Testis (tissue), 2 donors: ENCODE measurements around the gene ANTXR1.

ENCODE experiments used
- POLR2A ChIP-seq: fragments of 450-650 bp; IDR thresholded peaks from one replicate; pipeline ENCODE4 v1.6.1; 2017; ENCODE audit warnings: antibody characterized with exemption, mild to moderate bottlenecking, moderate library complexity
- TF ChIP-seq, protein P1 (sequence below), 3 experiments: fragments of 450-650 bp in 2 of 3; fragments of 200-600 bp in 1 of 3; sonication (generic) in 1 of 3; IDR thresholded peaks; one replicate each; pipeline ENCODE4 v1.5.1; 2016 to 2019; ENCODE audit warnings: antibody characterized with exemption in 3 of 3, mild to moderate bottlenecking in 2 of 3, moderate library complexity in 1 of 3

DNA sequence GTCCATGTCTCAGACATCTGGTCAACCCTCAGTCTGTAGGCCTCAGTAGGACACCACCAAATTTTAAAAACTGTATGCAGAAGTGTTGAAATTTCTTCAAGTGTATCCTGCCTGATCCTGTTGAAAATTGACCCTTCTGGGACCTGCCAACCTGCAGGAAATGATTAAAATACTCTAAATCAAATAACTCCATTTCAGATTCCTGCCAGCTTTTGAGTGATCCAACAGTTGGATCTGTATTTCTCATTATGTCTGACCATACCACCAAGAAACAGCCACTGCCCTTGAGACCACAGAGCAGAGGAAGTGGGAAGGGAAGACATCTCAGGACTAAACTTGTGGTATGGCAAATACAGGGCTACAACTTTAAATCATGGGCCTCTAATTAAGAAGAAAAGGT is 113.4 kb downstream of the ANTXR1 start:
- TF ChIP-seq, protein P1, sequence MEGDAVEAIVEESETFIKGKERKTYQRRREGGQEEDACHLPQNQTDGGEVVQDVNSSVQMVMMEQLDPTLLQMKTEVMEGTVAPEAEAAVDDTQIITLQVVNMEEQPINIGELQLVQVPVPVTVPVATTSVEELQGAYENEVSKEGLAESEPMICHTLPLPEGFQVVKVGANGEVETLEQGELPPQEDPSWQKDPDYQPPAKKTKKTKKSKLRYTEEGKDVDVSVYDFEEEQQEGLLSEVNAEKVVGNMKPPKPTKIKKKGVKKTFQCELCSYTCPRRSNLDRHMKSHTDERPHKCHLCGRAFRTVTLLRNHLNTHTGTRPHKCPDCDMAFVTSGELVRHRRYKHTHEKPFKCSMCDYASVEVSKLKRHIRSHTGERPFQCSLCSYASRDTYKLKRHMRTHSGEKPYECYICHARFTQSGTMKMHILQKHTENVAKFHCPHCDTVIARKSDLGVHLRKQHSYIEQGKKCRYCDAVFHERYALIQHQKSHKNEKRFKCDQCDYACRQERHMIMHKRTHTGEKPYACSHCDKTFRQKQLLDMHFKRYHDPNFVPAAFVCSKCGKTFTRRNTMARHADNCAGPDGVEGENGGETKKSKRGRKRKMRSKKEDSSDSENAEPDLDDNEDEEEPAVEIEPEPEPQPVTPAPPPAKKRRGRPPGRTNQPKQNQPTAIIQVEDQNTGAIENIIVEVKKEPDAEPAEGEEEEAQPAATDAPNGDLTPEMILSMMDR (IDR thresholded peaks at IDR 0.05), result no peak
- TF ChIP-seq POLR2A, result no peak
